Measurements from ENCODE around the gene SPINK6.

GRCh38 chr5:148259288-148259687, 56.4 kb downstream of the SPINK6 start:
- TF ChIP-seq CTCF (IDR thresholded peaks at IDR 0.05) (no peak), POLR2A (IDR thresholded peaks at IDR 0.05; ENCODE audit: low read depth) (no peak)

Measured in esophagus muscularis mucosa (tissue), 3 donors.